ENCODE data around the gene KIAA0232.

The KIAA0232 gene

GRCh38 chr4:6923507-6923906 lies 141.0 kb downstream of the KIAA0232 start:
- no peak for DNase-seq

DNA sequence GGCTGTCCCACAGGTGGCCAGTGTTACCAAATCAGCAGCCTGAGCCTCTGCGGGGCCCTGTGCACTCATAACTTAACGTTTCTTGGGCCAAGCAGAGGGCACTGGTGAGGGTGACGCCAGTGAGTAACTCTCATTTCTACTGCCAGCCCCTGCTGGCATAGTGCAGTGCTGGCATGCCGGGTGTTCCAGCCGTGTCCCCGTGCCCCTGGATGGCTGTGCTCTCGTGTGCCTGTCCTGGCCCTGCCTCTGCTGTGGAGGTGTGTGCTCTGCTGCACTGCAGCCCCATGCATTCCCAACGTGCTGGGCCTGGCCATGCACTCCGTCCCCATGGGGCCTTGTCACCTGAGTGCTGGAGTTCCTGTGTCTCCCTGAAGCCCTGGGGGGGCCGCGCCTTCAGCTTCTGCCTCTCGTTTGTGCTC lies 141.8 kb downstream of the KIAA0232 start:
- DNase-seq: no peak

DNA sequence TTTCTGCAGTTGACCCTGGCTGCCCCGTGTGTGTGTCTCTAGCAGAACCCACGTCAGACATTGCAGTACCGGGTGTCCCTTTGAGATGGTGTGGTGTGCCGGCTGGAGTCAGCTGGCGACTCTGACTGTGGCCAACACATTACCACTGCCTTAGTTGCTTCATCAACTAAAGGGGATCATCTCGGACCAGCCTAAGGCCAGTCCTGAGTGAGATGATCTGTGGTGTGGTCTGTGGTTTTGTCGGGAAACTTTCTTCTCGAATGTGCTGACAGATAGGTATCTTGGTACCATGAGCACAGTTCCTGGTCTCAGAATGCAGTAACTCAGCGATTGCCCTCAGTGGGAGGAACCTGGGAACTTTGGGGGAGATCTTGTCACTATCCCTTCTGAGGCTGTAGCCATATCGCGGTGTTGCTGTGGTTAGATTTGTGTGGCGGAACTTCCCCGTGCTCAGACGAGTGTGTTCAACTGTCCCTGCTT lies 142.9 kb downstream of the KIAA0232 start:
- no peak for DNase-seq

GRCh38 chr4:6926081-6926480 lies 143.6 kb downstream of the KIAA0232 start:
- no peak for DNase-seq

- DNase-seq: no peak
Measured at GRCh38 chr4:6926681-6927478, 144.4 kb downstream of the KIAA0232 start.

DNA sequence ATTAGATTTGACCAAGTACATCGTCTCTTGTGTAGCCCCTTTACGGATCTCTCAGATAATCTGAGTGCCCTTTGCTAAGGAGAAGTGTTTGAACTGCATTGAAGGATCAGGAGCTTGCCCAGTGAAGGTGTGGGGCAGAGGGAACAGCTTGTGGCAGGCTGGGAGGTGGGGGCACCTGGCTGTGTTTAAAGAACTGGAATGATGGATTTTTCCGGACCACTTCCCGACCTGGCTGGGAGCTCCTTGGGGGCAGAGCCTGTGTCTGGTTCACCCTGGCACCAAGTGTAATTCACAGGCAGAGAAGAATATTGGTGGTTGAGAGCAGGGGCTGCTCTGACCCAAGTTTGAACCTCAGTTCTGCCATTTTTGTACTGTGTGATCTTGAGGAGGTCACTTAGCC lies 145.6 kb downstream of the KIAA0232 start:
- no peak for DNase-seq

DNA sequence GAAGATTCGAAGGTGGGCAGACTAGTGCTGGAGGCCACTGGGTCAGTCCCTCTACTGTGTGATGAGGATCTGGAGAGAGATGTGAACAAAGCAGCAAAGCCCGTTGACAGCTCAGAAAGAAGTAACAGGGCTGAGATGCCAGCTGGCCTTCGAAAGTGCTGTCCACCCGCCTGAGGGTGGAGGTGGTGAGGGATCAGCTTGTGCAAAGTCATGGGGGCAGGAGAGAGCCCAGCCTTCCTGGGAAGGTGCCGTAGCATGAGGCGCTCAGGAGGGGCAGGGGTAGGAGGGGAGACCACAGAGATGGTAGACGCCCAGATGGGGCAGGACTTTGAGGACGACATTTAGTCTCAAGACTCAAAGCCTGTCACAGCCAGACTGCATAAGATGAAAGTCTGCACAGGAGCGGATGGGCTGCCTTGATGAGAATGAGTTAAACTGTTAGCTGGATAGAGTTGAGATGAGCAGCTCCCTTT lies 146.8 kb downstream of the KIAA0232 start:
- DNase-seq: no peak

DNA sequence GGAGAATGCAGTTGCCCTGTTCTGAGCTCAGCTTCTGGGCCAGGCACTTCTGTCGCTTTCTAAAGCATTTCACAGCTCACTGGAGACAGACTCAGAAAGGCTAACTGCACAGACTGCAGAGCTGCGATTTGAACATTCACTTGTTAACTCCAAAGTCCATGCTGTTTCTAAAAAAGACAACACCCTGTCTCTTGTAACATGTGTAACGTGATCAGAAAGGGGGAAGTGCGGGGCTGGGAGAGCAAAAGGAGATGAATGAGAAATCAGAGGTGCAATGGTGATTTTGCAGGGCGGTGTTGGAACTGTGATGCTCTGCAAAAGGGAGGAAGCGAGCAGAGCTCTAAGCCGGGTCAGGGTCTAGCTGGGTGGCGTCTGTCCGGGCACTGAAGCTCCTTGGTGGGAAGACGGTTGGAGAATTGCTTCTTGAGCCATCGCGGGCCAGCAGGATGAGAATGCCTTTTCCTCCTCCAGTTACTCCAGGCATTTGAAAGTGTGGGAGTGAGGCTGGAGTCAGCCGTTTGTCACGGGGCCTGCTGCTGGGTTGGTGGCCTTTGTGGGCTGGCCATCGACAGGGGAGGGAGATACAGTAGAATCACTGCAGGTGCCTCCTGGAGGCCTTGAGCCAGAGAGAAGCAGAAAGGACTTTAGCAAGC lies 147.4 kb downstream of the KIAA0232 start:
- DNase-seq: no peak

- DNase-seq: no peak
Measured at GRCh38 chr4:6932475-6932874, 149.9 kb downstream of the KIAA0232 start.

- DNase-seq: no peak
Measured at GRCh38 chr4:6932918-6933317, 150.4 kb downstream of the KIAA0232 start.
